SK-N-SH treated with all-trans-retinoic acid at 6 μM for 48 hours (cell line): ENCODE results near the gene FAM240B.

ENCODE experiments used
- ATAC-seq: fragments of 200-7000 bp; cut with Tn5 transposase; 3 replicates; pipeline ENCODE4 v1.9.1; 2020; ENCODE audit warnings: mild to moderate bottlenecking, moderate library complexity
- ARNTL ChIP-seq: fragments of 450-650 bp; formaldehyde crosslinking; IDR thresholded peaks from 2 replicates; pipeline ENCODE4 v1.5.0; 2020; ENCODE audit warnings: low read depth, mild to moderate bottlenecking, moderate library complexity, borderline replicate concordance
- CREB5 ChIP-seq: fragments of 250-450 bp; sonication (Bioruptor Pico); IDR thresholded peaks from 2 replicates; pipeline ENCODE4 v1.5.1; 2020; ENCODE audit warnings: low read depth, mild to moderate bottlenecking, moderate library complexity
- CSRNP3 ChIP-seq: fragments of 250-450 bp; sonication (Bioruptor Pico); IDR thresholded peaks from 2 replicates; pipeline ENCODE4 v1.5.1; 2021; ENCODE audit warnings: mild to moderate bottlenecking, moderate library complexity
- ESRRG ChIP-seq: fragments of 250-450 bp; sonication (Bioruptor Pico); IDR thresholded peaks from 2 replicates; pipeline ENCODE4 v1.6.1; 2021; ENCODE audit warnings: mild to moderate bottlenecking
- ISL1 ChIP-seq: fragments of 250-450 bp; sonication (Bioruptor Pico); IDR thresholded peaks from 2 replicates; pipeline ENCODE4 v2.1.2; 2022; ENCODE audit warnings: mild to moderate bottlenecking, moderate library complexity
- OSR1 ChIP-seq: fragments of 250-450 bp; sonication (Bioruptor Pico); IDR thresholded peaks from 2 replicates; pipeline ENCODE4 v1.8.0; 2022; ENCODE audit warnings: moderate library complexity, mild to moderate bottlenecking, inconsistent platforms
- PATZ1 ChIP-seq: fragments of 250-450 bp; sonication (Bioruptor Pico); IDR thresholded peaks from 2 replicates; pipeline ENCODE4 v1.8.0; 2020; ENCODE audit warnings: mild to moderate bottlenecking, moderate library complexity, borderline replicate concordance
- PPARA ChIP-seq: fragments of 250-450 bp; sonication (Bioruptor Pico); IDR thresholded peaks from 2 replicates; pipeline ENCODE4 v1.5.0; 2020; ENCODE audit warnings: mild to moderate bottlenecking, borderline replicate concordance
- RARB ChIP-seq: fragments of 250-450 bp; sonication (Bioruptor Pico); IDR thresholded peaks from 2 replicates; pipeline ENCODE4 v1.8.0; 2021; ENCODE audit warnings: mild to moderate bottlenecking, moderate library complexity
- TCF4 ChIP-seq: fragments of 250-450 bp; sonication (Bioruptor Pico); IDR thresholded peaks from 2 replicates; pipeline ENCODE4 v1.8.0; 2021; ENCODE audit warnings: mild to moderate bottlenecking, moderate library complexity, borderline replicate concordance
- TOX ChIP-seq: fragments of 250-450 bp; sonication (Bioruptor Pico); IDR thresholded peaks from 2 replicates; pipeline ENCODE4 v1.8.0; 2021; ENCODE audit warnings: mild to moderate bottlenecking, moderate library complexity, borderline replicate concordance
- TSHZ2 ChIP-seq: fragments of 250-450 bp; sonication (Bioruptor Pico); IDR thresholded peaks from 2 replicates; pipeline ENCODE4 v1.5.0; 2020; ENCODE audit warnings: mild to moderate bottlenecking, moderate library complexity
- ZFP30 ChIP-seq: fragments of 450-650 bp; formaldehyde crosslinking; IDR thresholded peaks from 2 replicates; pipeline ENCODE4 v1.5.0; 2022; ENCODE audit warnings: mild to moderate bottlenecking, moderate library complexity
- ZNF565 ChIP-seq: fragments of 450-650 bp; formaldehyde crosslinking; conservative IDR thresholded peaks from 2 replicates; pipeline ENCODE4 v1.5.0; 2020; ENCODE audit warnings: low read depth, mild to moderate bottlenecking, moderate library complexity
- ZNF8 ChIP-seq: fragments of 450-650 bp; formaldehyde crosslinking; IDR thresholded peaks from 2 replicates; pipeline ENCODE4 v1.5.0; 2020; ENCODE audit warnings: mild to moderate bottlenecking, moderate library complexity

The FAM240B gene

GRCh38 chr9:38765101-38765500 lies 45.2 kb upstream of the FAM240B start:
- TF ChIP-seq ZNF565 (CRISPR knock-in tag): no peak
- TF ChIP-seq ZFP30 (CRISPR knock-in tag): no peak
- TF ChIP-seq ESRRG (CRISPR knock-in tag): no peak
- no peak for TF ChIP-seq CSRNP3
- no peak for TF ChIP-seq TOX (CRISPR knock-in tag)
- no peak for TF ChIP-seq OSR1 (CRISPR knock-in tag)
- no peak for TF ChIP-seq ISL1
- TF ChIP-seq ZNF8 (CRISPR knock-in tag): no peak
- TF ChIP-seq CREB5 (CRISPR knock-in tag): no peak
- no peak for TF ChIP-seq TCF4 (CRISPR knock-in tag)
- no peak for TF ChIP-seq TSHZ2 (CRISPR knock-in tag)
- no peak for TF ChIP-seq RARB (CRISPR knock-in tag)
- no peak for TF ChIP-seq PATZ1 (CRISPR knock-in tag)
- no peak for ATAC-seq

GRCh38 chr9:38761999-38762398 lies 42.1 kb upstream of the FAM240B start:
- TF ChIP-seq ARNTL (CRISPR knock-in tag) (no peak), TCF4 (CRISPR knock-in tag) (peak; percentile 43; the same call in 1 of the 2 replicates), TSHZ2 (CRISPR knock-in tag) (0 out of 2 replicates have a peak, but pooled peaks have one; percentile 39), ISL1 (peak; percentile 70)
- ATAC-seq: no peak; the same call in 2 of the 3 replicates

GRCh38 chr9:38761339-38761738 lies 41.4 kb upstream of the FAM240B start:
- TF ChIP-seq ZNF8 (CRISPR knock-in tag) (no peak), PPARA (CRISPR knock-in tag) (no peak), PATZ1 (CRISPR knock-in tag) (no peak)
- no peak for ATAC-seq
